NB4 (cell line): Measurements from ENCODE around the gene BBS9.

ENCODE experiments used
- POLR2A ChIP-seq: IDR thresholded peaks from 2 replicates; pipeline ENCODE4 v1.6.1; 2011; ENCODE audit warnings: mild to moderate bottlenecking; ENCODE audit not compliant: insufficient read length; ENCODE audit errors: extremely low read depth
- TF ChIP-seq, protein P1 (sequence below): IDR thresholded peaks from one replicate; pipeline ENCODE4 v1.5.1; 2012; ENCODE audit warnings: low read depth, low read length

- TF ChIP-seq, protein P1, sequence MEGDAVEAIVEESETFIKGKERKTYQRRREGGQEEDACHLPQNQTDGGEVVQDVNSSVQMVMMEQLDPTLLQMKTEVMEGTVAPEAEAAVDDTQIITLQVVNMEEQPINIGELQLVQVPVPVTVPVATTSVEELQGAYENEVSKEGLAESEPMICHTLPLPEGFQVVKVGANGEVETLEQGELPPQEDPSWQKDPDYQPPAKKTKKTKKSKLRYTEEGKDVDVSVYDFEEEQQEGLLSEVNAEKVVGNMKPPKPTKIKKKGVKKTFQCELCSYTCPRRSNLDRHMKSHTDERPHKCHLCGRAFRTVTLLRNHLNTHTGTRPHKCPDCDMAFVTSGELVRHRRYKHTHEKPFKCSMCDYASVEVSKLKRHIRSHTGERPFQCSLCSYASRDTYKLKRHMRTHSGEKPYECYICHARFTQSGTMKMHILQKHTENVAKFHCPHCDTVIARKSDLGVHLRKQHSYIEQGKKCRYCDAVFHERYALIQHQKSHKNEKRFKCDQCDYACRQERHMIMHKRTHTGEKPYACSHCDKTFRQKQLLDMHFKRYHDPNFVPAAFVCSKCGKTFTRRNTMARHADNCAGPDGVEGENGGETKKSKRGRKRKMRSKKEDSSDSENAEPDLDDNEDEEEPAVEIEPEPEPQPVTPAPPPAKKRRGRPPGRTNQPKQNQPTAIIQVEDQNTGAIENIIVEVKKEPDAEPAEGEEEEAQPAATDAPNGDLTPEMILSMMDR, result no peak
- no peak for TF ChIP-seq POLR2A
These were observed 425.2 kb downstream of the BBS9 start for GRCh38 chr7:33554576-33554975.
